Naive thymus-derived CD8-positive, alpha-beta T cell (primary cell): ENCODE measurements around the gene MAML3. TPM values are rescaled to one million over a fixed set of nuclear protein-coding genes. Genes with fewer than 3 reads are reported as not detected.

Experiments
- ATAC-seq, 2 donors: fragments of 150-1000 bp; cut with Tn5 transposase in 1 of 2; sonication (Bioruptor Pico), chemical (Tn5 transposase) in 1 of 2; 1 replicate in 1 of 2; 2 replicates in 1 of 2; pipeline ENCODE4 v1.10.0; 2021; ENCODE audit warnings: mild to moderate bottlenecking in 2 of 2, moderate library complexity in 2 of 2
- POLR2A ChIA-PET: fragments of 350-600 bp; sonication (Branson Sonifier 250); formaldehyde crosslinking; loops from one replicate; lab custom pipeline; 2021; ENCODE audit warnings: antibody characterized with exemption; lab: Charles Lee
- DNase-seq, 10 donors: peaks; one replicate each; pipeline versions ENCODE4 v3.0.0 to v3.0.0-alpha.2; 2020 to 2022
- H3K27ac Mint-ChIP-seq, 10 donors: one replicate each; pipeline ENCODE4 v1.8.0; 2020 to 2022; ENCODE audit warnings: mild to moderate bottlenecking in 10 of 10, mixed read lengths in 10 of 10, moderate library complexity in 4 of 10, inconsistent platforms in 1 of 10
- H3K27me3 Mint-ChIP-seq, 5 donors: one replicate each; pipeline ENCODE4 v1.8.0; 2021 to 2022; ENCODE audit warnings: mixed read lengths in 5 of 5
- H3K36me3 Mint-ChIP-seq, 3 donors: one replicate each; pipeline ENCODE4 v1.8.0; 2020 to 2022; ENCODE audit warnings: mixed read lengths in 3 of 3, mild to moderate bottlenecking in 2 of 3, inconsistent platforms in 1 of 3
- H3K4me1 Mint-ChIP-seq, 4 donors: one replicate each; pipeline ENCODE4 v1.8.0; 2021 to 2022; ENCODE audit warnings: mixed read lengths in 4 of 4
- H3K4me3 Mint-ChIP-seq, 10 donors: one replicate each; pipeline ENCODE4 v1.8.0; 2020 to 2022; ENCODE audit warnings: mild to moderate bottlenecking in 10 of 10, mixed read lengths in 10 of 10, moderate library complexity in 6 of 10, inconsistent platforms in 1 of 10
- H3K9me3 Mint-ChIP-seq, 9 donors: one replicate each; pipeline ENCODE4 v1.8.0; 2020 to 2022; ENCODE audit warnings: mixed read lengths in 9 of 9, mild to moderate bottlenecking in 3 of 9, inconsistent platforms in 1 of 9, moderate library complexity in 1 of 9
- polyA plus RNA-seq, 3 donors: library from polyadenylated mRNA; unstranded; fragments of 300-500 nt; fragmentation: Illumina TruSeq; gene quantifications; one replicate each; pipeline ENCODE4 v1.2.3, GENCODE V29; 2021
- total RNA-seq, 8 experiments: library from RNA in 2 of 8; stranded (reverse) in 2 of 8; gene quantifications; one replicate each; pipeline ENCODE4 v1.2.3 and lab custom pipeline; 2021 to 2026

The MAML3 gene
- total and polyA plus RNA-seq, 5 experiments from 2014 or later: 0.51 to 5.3 (median 1.6) TPM

DNA sequence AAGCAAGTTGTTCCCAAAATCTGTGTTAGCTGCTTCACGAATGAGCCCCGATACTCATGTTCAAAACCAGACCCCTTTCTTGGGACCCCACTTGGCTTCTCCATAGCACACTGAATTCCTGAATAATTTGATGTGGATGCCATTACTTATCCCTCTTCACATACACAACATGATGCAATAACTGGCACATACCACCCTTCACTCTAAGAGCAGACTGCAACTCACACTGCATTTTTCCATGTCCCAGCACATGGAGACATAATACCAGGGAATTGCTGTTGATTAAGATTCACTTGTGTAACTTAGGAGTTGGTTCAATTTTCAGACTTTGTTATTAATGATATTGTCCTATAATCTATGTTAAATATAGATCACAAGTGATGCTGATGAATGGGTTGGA is 213.4 kb downstream of the MAML3 start:
- POLR2A ChIA-PET: interaction anchor here (0.6 kb wide), 1 partner anchor 54 kb away, joined by 4 read pairs; no protein-coding TSS in a partner anchor
- Mint-ChIP-seq H3K4me3 (no peak overlapping the region), H3K4me1 (peaks cover 0 to 4% (median 0%) of the 10 kb centered on the region in 4 donors), H3K27ac (no peak overlapping the region), H3K36me3 (peaks cover 0 to 2% (median 0%) of the 10 kb centered on the region in 3 donors), H3K9me3 (peaks cover 0 to 5% (median 0%) of the 10 kb centered on the region in 9 donors), H3K27me3 (no peaks in the 10 kb centered on the region)
- no peak for DNase-seq
- no peak for ATAC-seq

DNA sequence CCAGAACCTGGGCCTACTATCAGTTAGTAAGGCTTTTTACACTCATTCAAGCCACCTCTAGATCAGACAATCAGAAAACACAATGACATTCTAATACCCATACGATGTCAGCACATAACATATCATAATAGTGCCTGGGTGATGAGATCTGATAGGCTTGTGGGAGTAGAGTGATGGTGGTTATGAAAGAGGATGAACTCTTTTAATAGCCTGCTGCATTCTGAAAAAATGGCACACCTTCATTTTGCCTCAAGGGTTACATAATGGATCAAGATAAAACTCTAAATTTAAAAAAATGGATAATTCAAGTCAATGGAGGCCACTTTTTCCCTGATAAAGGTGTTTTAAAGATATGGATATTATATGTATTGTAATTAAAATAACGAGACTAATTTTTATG is 215.6 kb downstream of the MAML3 start:
- H3K36me3 Mint-ChIP-seq: no peaks in the 10 kb centered on the region
- H3K9me3 Mint-ChIP-seq: peaks cover 0 to 3% (median 0%) of the 10 kb centered on the region in 9 donors
- DNase-seq (no peak), ATAC-seq (no peak)
- H3K27ac Mint-ChIP-seq: no peak overlapping the region
- H3K4me3 Mint-ChIP-seq: no peak overlapping the region
- no peaks in the 10 kb centered on the region for H3K27me3 Mint-ChIP-seq
- POLR2A ChIA-PET: no interaction called here
- peaks cover 0 to 4% (median 0%) of the 10 kb centered on the region in 4 donors for H3K4me1 Mint-ChIP-seq

DNA sequence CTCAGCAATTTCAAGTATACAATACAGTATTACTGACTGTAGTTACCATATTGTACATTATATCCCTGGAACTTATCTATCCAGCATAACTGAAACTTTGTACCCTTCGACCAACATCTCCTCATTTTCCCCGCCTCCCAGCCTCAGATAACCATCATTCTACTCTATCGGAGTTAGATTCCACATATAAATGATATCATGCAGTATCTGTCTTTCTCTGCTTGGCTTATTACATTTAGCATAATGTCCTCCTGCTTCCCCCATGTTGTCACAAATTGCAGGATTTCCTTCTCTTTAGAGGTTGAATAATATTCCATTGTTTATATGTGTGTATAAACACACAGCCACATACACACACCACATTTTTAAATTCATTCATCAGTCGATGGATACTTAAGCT is 218.1 kb downstream of the MAML3 start:
- POLR2A ChIA-PET: no interaction called here
- no peak overlapping the region for H3K27ac Mint-ChIP-seq
- H3K9me3 Mint-ChIP-seq: no peaks in the 10 kb centered on the region
- H3K4me1 Mint-ChIP-seq: peaks cover 0 to 3% (median 0%) of the 10 kb centered on the region in 4 donors
- no peaks in the 10 kb centered on the region for H3K36me3 Mint-ChIP-seq
- DNase-seq (no peak), ATAC-seq (no peak)
- no peak overlapping the region for H3K4me3 Mint-ChIP-seq
- no peaks in the 10 kb centered on the region for H3K27me3 Mint-ChIP-seq

DNA sequence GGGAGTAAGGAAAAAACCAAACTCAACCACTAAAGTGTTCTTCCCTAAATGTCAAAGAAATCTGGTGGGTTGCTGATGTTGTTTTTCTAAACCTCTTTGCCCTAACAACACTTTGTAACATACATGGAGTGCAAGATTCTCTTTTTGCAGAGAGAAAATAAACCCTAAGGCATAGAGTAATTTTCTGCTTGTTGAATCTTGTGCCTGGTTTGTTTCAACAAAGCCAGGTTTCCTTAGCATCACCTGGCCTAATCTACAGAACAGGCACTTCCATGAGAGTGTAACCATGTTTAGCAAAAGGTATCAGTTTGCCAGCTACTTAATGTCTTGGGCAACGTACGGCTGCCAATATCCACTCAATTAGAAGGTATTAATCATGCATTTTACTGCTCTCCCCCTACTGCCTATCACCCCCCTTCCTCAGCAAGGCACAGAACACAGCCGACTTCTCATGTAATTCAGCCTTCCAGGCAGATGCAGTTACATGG is 219.2 kb downstream of the MAML3 start:
- POLR2A ChIA-PET: no interaction called here
- no peak overlapping the region for H3K4me3 Mint-ChIP-seq
- H3K27me3 Mint-ChIP-seq: no peaks in the 10 kb centered on the region
- H3K36me3 Mint-ChIP-seq: no peaks in the 10 kb centered on the region
- peaks cover 0 to 3% (median 0%) of the 10 kb centered on the region in 4 donors for H3K4me1 Mint-ChIP-seq
- no peaks in the 10 kb centered on the region for H3K9me3 Mint-ChIP-seq
- DNase-seq (no peak), ATAC-seq (no peak)
- no peak overlapping the region for H3K27ac Mint-ChIP-seq

DNA sequence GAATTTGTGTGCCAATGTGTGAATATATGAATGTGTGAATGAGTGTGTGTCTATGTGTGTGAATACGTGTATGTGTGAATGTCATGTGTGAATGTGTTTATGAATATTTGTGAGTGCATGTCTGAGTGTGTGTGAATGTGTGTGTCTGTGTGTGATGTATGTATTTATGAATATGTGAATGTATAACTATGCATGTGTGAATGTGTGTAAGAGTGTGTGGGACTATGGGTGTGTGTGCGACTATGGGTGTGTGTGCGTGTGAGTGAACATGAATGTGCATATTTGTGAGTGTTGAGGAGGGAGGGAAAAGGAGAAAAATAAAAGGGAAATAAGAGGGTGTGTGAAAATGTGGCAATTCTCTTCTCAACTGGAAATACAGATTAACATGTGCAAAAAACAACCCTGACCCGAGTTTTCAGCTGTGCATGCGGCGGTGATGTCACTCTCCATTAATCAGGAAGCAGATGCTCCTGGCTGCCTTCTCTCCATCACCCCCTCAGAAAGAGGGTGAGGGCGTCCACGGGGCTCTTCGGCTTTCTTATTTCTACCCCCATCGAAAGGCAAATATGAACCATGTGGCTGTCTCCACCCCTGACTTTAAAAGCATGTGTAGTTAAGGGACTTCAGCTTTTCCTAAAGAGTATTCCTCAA is 219.8 kb downstream of the MAML3 start:
- Mint-ChIP-seq H3K4me3 (no peak overlapping the region), H3K4me1 (peaks cover 0 to 3% (median 0%) of the 10 kb centered on the region in 4 donors), H3K9me3 (no peaks in the 10 kb centered on the region), H3K36me3 (no peaks in the 10 kb centered on the region), H3K27ac (no peak overlapping the region), H3K27me3 (no peaks in the 10 kb centered on the region)
- POLR2A ChIA-PET: no interaction called here
- DNase-seq: no peak
- ATAC-seq: no peak

DNA sequence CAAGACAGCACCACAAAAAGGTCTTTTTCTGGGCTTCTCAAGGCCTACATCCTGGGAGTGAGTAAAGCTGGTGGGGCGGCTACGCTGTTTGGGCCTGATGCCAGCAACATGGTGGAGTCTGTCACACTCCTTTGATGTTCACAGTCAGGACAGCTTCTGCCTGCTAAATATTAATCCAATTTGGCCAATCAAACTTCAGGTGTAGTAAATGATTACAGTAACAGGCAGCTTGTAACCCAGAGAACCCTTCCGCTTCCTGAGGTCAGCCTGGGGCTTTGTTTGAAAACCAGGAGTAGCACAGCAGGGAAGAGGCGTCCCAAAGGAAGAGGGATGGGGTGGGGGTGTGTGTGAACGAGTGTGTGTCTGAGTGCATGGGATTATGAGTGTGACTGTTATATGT is 220.4 kb downstream of the MAML3 start:
- Mint-ChIP-seq H3K36me3 (no peaks in the 10 kb centered on the region), H3K27ac (no peak overlapping the region), H3K9me3 (no peaks in the 10 kb centered on the region), H3K27me3 (no peaks in the 10 kb centered on the region), H3K4me1 (peaks cover 0 to 8% (median 0%) of the 10 kb centered on the region in 4 donors), H3K4me3 (no peak overlapping the region)
- POLR2A ChIA-PET: no interaction called here
- no peak for ATAC-seq
- DNase-seq: no peak

DNA sequence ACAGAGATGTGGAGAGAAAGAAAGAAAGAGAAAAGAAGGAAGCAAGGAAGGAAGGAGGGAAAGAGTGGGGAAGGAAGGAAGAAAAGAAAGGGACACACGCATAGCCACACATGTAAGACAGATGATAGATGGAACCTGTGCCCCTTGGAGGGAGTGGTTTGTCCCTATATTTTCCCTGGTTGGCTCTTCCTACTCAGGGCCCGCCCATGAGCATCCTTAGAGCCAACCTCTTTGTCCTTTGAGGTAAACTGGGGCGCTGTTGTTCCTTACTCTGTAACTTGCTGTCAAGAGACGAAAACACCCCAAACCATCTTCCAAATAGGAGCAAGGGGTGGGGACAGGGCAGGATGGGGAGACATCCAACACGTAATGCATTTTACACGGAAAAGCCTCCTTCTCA is 220.9 kb downstream of the MAML3 start:
- H3K4me1 Mint-ChIP-seq: peaks cover 0 to 8% (median 0%) of the 10 kb centered on the region in 4 donors
- H3K9me3 Mint-ChIP-seq: no peaks in the 10 kb centered on the region
- no peaks in the 10 kb centered on the region for H3K36me3 Mint-ChIP-seq
- peak overlapping the region in 1 of 10 donors; percentile 18 for H3K27ac Mint-ChIP-seq
- H3K4me3 Mint-ChIP-seq: no peak overlapping the region
- DNase-seq (no peak), ATAC-seq (no peak)
- POLR2A ChIA-PET: no interaction called here
- H3K27me3 Mint-ChIP-seq: no peaks in the 10 kb centered on the region

DNA sequence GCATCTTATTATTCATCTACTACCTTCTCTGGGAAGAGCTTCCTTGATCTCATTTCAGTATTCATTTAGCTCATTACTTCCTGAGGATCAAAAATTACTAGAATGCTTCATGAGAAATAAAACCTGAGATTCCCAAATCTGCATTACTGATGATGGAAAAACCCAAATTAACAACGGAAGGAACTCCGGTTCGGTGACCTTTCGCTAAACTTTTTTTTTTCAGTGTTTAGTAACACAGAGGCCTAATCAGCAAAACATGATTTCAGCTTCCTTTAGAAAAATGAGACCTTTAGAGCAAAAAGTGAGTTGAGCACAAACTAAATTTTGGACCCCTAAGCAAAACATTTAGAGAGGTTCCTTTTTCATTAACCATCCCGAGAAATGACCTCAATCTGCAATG is 229.2 kb downstream of the MAML3 start:
- Mint-ChIP-seq H3K36me3 (no peaks in the 10 kb centered on the region), H3K4me1 (peaks cover 0 to 7% (median 0%) of the 10 kb centered on the region in 4 donors), H3K4me3 (no peak overlapping the region), H3K27me3 (no peaks in the 10 kb centered on the region), H3K9me3 (no peaks in the 10 kb centered on the region), H3K27ac (no peak overlapping the region)
- POLR2A ChIA-PET: no interaction called here
- DNase-seq (no peak), ATAC-seq (no peak)

DNA sequence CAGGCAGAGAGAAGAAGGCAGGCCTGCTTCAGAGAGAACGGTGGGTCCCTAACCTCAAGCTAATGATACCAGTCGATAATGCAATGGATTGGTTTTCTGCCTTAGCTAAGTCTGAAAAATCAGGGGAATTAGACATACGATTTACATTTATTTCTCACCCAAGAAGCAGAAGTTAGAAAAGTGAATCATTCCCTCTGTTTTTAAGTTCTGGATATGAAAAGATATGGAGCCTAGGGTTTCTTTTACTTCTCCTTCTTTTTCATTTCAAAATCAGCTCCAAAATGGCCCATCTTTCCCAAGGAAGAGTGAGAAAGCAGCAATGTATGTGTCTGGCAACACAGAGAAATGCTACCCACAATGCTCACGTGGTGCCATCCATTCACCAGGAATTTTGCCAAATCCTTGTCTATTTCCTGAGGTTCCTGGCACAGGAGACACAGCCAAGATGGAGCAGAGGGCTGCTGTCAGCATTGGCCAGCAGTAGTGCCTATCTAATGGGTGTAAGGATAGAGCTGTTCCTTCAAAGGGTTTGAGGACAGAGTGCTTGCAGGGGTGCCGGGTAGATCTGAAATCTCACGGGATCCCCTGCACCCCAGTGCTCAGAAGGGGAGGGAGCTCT is 231.5 kb downstream of the MAML3 start:
- no peaks in the 10 kb centered on the region for H3K27me3 Mint-ChIP-seq
- H3K27ac Mint-ChIP-seq: peak overlapping the region in 1 of 10 donors; percentile 22
- no peaks in the 10 kb centered on the region for H3K9me3 Mint-ChIP-seq
- POLR2A ChIA-PET: interaction anchor here (0.5 kb wide), 1 partner anchor 315 kb away, joined by 3 read pairs; no protein-coding TSS in a partner anchor
- no peak overlapping the region for H3K4me3 Mint-ChIP-seq
- peaks cover 0 to 2% (median 0%) of the 10 kb centered on the region in 4 donors for H3K4me1 Mint-ChIP-seq
- no peak for DNase-seq
- H3K36me3 Mint-ChIP-seq: no peaks in the 10 kb centered on the region
- ATAC-seq: no peak

DNA sequence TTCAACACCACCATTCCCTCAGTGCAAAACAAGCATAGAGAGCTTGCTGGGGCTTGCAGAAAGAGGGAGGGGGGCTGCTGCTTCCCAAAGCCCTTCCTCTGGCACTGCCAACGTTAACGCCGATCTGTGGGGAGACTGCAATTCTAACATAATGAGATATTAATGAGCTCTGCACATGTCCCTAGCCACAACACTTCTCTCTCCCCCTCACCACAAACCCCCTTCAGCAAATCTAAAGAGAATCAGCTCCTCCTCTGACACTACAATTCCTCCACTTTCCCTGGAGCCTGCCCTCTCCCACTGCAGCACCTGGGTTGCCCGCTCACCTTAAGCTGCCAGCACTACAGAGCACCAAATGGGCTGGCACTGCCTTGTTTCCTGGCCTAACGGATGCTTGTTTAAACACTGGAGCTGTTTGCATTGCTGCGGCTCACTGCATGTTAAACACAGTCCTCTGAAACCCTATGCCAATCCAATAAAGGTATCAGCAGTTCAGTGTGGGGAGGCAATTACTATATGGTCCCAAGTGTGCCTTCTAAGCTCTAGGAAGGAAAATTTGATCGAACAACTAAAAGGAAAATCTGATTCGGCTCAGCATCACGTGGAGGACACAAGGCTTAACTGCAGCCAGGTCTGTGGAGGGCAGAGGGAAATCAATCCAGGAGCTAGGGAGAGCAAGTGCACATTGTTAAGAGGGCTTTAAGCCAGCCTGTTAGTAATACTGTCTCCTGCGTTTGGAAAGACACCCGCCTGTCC is 232.4 kb downstream of the MAML3 start:
- H3K4me3 Mint-ChIP-seq: no peak overlapping the region
- DNase-seq (no peak), ATAC-seq (no peak)
- peak overlapping the region in 1 of 10 donors; percentile 22 for H3K27ac Mint-ChIP-seq
- POLR2A ChIA-PET: no interaction called here
- no peaks in the 10 kb centered on the region for H3K27me3 Mint-ChIP-seq
- peaks cover 0 to 5% (median 0%) of the 10 kb centered on the region in 4 donors for H3K4me1 Mint-ChIP-seq
- H3K9me3 Mint-ChIP-seq: no peaks in the 10 kb centered on the region
- H3K36me3 Mint-ChIP-seq: no peaks in the 10 kb centered on the region

DNA sequence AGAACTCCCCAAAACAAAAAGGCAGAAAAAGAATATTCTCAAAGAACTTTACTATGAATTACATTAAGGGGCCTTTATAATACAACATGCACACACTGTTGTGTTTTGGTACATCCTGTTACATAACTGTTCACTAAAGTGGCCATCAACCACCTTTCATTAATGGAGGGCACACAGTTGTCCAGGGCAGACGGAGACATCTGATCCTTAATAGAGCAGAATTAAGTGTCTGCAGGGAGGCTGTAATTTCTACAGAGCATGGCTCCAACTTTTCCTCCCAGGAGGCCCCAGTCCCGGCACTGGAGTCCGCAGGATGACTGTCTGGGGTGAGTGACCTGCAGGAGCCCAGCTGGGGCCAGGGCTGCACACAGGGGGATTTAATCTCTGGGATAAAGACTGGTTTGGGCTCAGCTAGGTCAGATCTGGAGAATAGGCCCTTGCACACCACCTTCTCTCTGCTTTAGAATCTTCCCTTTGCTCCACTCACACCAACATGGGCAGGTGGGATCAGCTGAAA is 233.4 kb downstream of the MAML3 start:
- no peak overlapping the region for H3K27ac Mint-ChIP-seq
- H3K9me3 Mint-ChIP-seq: no peaks in the 10 kb centered on the region
- H3K36me3 Mint-ChIP-seq: no peaks in the 10 kb centered on the region
- no peaks in the 10 kb centered on the region for H3K27me3 Mint-ChIP-seq
- H3K4me3 Mint-ChIP-seq: no peak overlapping the region
- DNase-seq (no peak), ATAC-seq (no peak)
- POLR2A ChIA-PET: no interaction called here
- H3K4me1 Mint-ChIP-seq: peaks cover 0 to 5% (median 0%) of the 10 kb centered on the region in 4 donors

DNA sequence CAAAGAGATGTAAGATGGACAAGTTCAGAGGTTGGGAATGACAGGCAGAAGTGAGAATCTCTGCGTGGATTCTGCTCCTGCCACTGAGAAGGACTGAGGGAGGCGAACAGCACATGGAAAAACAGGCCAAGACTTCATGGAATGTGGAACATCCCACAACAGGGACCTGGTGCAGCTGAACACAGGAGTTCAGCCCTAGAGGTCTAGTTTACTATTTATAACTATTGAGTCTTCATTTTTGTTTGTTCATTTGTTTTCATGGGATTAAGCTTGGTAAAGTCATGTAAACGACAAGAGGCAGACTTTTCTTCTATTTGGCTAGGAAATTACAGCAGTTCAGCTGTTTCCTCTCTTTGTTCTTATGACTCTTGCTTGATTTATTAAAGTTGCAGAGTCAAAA is 234.5 kb downstream of the MAML3 start:
- Mint-ChIP-seq H3K4me1 (peaks cover 0 to 5% (median 0%) of the 10 kb centered on the region in 4 donors), H3K4me3 (no peak overlapping the region), H3K27me3 (no peaks in the 10 kb centered on the region), H3K36me3 (no peaks in the 10 kb centered on the region), H3K9me3 (no peaks in the 10 kb centered on the region), H3K27ac (peak overlapping the region in 1 of 10 donors; percentile 53)
- POLR2A ChIA-PET: no interaction called here
- no peak for ATAC-seq
- no peak for DNase-seq

DNA sequence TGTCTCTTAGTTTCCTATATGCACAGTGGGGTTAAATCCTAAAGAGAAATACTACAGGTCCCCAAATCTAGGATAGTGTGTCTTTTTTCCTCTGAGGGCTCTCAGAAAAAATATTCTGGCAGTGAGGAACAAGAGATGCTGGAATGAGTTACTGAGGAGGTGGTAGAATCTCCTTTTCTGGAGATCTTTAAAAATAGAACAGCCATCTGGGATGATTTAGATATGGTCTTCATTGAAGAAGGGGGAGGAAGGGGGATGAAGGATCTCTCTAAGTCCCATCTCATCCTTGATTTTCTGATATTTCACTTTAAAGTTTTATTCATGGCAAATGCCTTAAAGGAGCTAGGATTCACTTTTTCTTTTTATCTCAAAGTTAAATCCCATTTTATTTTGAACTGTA is 235.0 kb downstream of the MAML3 start:
- Mint-ChIP-seq H3K4me1 (peaks cover 0 to 5% (median 0%) of the 10 kb centered on the region in 4 donors), H3K36me3 (no peaks in the 10 kb centered on the region), H3K27me3 (no peaks in the 10 kb centered on the region), H3K4me3 (no peak overlapping the region), H3K9me3 (no peaks in the 10 kb centered on the region), H3K27ac (no peak overlapping the region)
- no peak for ATAC-seq
- POLR2A ChIA-PET: no interaction called here
- DNase-seq: no peak
